GM23338 (cell line): Measurements from ENCODE around the gene STXBP5.

Experiments
- CTCF ChIP-seq, 2 experiments: fragments of 200-600 bp in 1 of 2; sonication (generic) in 1 of 2; conservative IDR thresholded peaks; 2 replicates each; pipeline versions ENCODE4 v1.5.1 to v1.6.1; 2016 to 2017; ENCODE audit warnings: antibody characterized with exemption in 2 of 2, low read depth in 2 of 2, mild to moderate bottlenecking in 2 of 2, moderate library complexity in 1 of 2
- EZH2phosphoT487 ChIP-seq: fragments of 200-600 bp; sonication (generic); IDR thresholded peaks from one replicate; pipeline ENCODE4 v1.8.1; 2018; ENCODE audit warnings: antibody characterized with exemption; ENCODE audit not compliant: unreplicated experiment
- ZNF331 ChIP-seq: fragments of 250-450 bp; sonication (Bioruptor Pico); IDR thresholded peaks from 2 replicates; pipeline ENCODE4 v1.5.0; 2020; ENCODE audit warnings: low read depth, mild to moderate bottlenecking, moderate library complexity

GRCh38 chr6:147371325-147371724, 167.1 kb downstream of the STXBP5 start:
- no peak for TF ChIP-seq CTCF (conservative IDR thresholded peaks at IDR 0.05; ENCODE audit: low read depth in 2 of 2)
- TF ChIP-seq EZH2phosphoT487, result no peak
- TF ChIP-seq ZNF331 (CRISPR knock-in tag), result no peak
